GM23248 (cell line): ENCODE data around the gene CAMTA1. TPM values are rescaled to one million over a fixed set of nuclear protein-coding genes. Genes with fewer than 3 reads are reported as not detected.
A peak's percentile ranks its signal among the peaks of the same experiment; 100 is the strongest.

Experiments
- DNase-seq: peaks from one replicate; pipeline ENCODE4 v3.0.0-alpha.2; 2015
- H2AFZ ChIP-seq: fragments of 200-600 bp; sonication (generic); 2 replicates; pipeline ENCODE4 v1.6.1; 2016; ENCODE audit warnings: antibody characterized with exemption
- H3F3A ChIP-seq: fragments of 200-600 bp; sonication (generic); 2 replicates; pipeline ENCODE4 v1.6.1; 2016; ENCODE audit warnings: mild to moderate bottlenecking, antibody characterized with exemption, mixed run types; ENCODE audit not compliant: insufficient read depth
- H3K27ac ChIP-seq: fragments of 200-600 bp; sonication (generic); 2 replicates; pipeline ENCODE4 v1.5.1; 2016; ENCODE audit warnings: mild to moderate bottlenecking
- H3K27me3 ChIP-seq: fragments of 200-600 bp; sonication (generic); replicated peaks from 2 replicates; pipeline ENCODE4 v1.6.1; 2016; ENCODE audit warnings: mild to moderate bottlenecking; ENCODE audit not compliant: insufficient read depth
- H3K36me3 ChIP-seq: fragments of 200-600 bp; sonication (generic); 2 replicates; pipeline ENCODE4 v1.6.1; 2016; ENCODE audit warnings: low read depth, mild to moderate bottlenecking
- H3K4me1 ChIP-seq: fragments of 200-600 bp; sonication (generic); 2 replicates; pipeline ENCODE4 v1.6.1; 2016; ENCODE audit warnings: mild to moderate bottlenecking; ENCODE audit not compliant: insufficient read depth
- H3K4me2 ChIP-seq: fragments of 200-600 bp; sonication (generic); one replicate; pipeline ENCODE4 v1.6.1; 2016; ENCODE audit warnings: mild to moderate bottlenecking; ENCODE audit not compliant: unreplicated experiment
- H3K4me3 ChIP-seq: fragments of 200-600 bp; sonication (generic); 2 replicates; pipeline ENCODE4 v1.5.1; 2016; ENCODE audit warnings: mild to moderate bottlenecking
- H3K79me2 ChIP-seq: fragments of 200-600 bp; sonication (generic); 2 replicates; pipeline ENCODE4 v1.6.1; 2016; ENCODE audit warnings: mild to moderate bottlenecking; ENCODE audit not compliant: insufficient read depth
- H3K9ac ChIP-seq: fragments of 200-600 bp; sonication (generic); 2 replicates; pipeline ENCODE4 v1.6.1; 2016; ENCODE audit warnings: mild to moderate bottlenecking
- H3K9me2 ChIP-seq: fragments of 200-600 bp; sonication (generic); 2 replicates; pipeline ENCODE4 v1.6.1; 2016; ENCODE audit warnings: mixed run types, mild to moderate bottlenecking, moderate library complexity; ENCODE audit not compliant: insufficient read depth
- H3K9me3 ChIP-seq: fragments of 200-600 bp; sonication (generic); one replicate; pipeline ENCODE4 v1.6.1; 2017; ENCODE audit warnings: low read depth
- H4K20me1 ChIP-seq: fragments of 200-600 bp; sonication (generic); 2 replicates; pipeline ENCODE4 v1.6.0; 2016; ENCODE audit not compliant: insufficient read depth
- EZH2 ChIP-seq: fragments of 200-600 bp; sonication (generic); IDR thresholded peaks from 2 replicates; pipeline ENCODE4 v1.6.1; 2018; ENCODE audit warnings: antibody characterized with exemption, mild to moderate bottlenecking; ENCODE audit not compliant: insufficient read depth, poor library complexity, severe bottlenecking
- EZH2phosphoT487 ChIP-seq: fragments of 200-600 bp; sonication (generic); IDR thresholded peaks from 2 replicates; pipeline ENCODE4 v1.6.1; 2018; ENCODE audit warnings: antibody characterized with exemption, moderate library complexity, mild to moderate bottlenecking, low read depth; ENCODE audit not compliant: insufficient read depth
- whole genome bisulfite sequencing, 2 experiments: methylation state at CpG; one replicate each; pipeline ENCODE4 v1.1.6; 2015 to 2017; ENCODE audit warnings: low lambda C conversion rate in 2 of 2, low coverage in 1 of 2; ENCODE audit errors: missing lambda C conversion rate in 2 of 2; 5-methylcytosine and 5-hydroxymethylcytosine counted together
- in situ Hi-C: fragments of 300-500 bp; cut with MboI; formaldehyde crosslinking; loops from 2 replicates; pipeline ENCODE4 v1.15.0; 2020
- polyA plus RNA-seq: library from polyadenylated mRNA; unstranded; fragments of >200 nt; fragmentation: Nextera tagmentation; extraction: Ambion mirVana; gene quantifications from 2 replicates; pipeline ENCODE4 v1.2.1, GENCODE V29; 2016
- total RNA-seq: library from RNA; depleted of rRNA; stranded (reverse); fragments of >200 nt; shearing (Covaris generic); gene quantifications from 2 replicates; pipeline ENCODE4 v1.2.3, GENCODE V29; 2014

Gene CAMTA1
- total and polyA plus RNA-seq, 2 experiments from 2014 or later = 50.1 to 165 TPM

- no peaks in the 10 kb centered on the region for H3K9me2 ChIP-seq
- H3K9ac ChIP-seq = peak overlapping the region; percentile 96
- H3K27ac ChIP-seq = peak overlapping the region; percentile 89
- H3K79me2 ChIP-seq = peaks cover 55% of the 10 kb centered on the region
- WGBS, 2 experiments = 14 to 17% methylated on average over 12 of the region's 12 CpGs
- peaks cover 5% of the 10 kb centered on the region; the same call in 1 of the 2 replicates for H4K20me1 ChIP-seq
- peak overlapping the region; percentile 99 for H3K4me2 ChIP-seq
- H3F3A ChIP-seq = no peaks in the 10 kb centered on the region
- peaks cover 17% of the 10 kb centered on the region; the same call in 1 of the 2 replicates for H3K36me3 ChIP-seq
- peak; percentile 18 for DNase-seq
- in situ Hi-C loops = no loop called here
- H3K4me1 ChIP-seq = peaks cover 6% of the 10 kb centered on the region; the same call in 1 of the 2 replicates
- peak overlapping the region; percentile 97 for H2AFZ ChIP-seq
- no peaks in the 10 kb centered on the region for H3K27me3 ChIP-seq
- peak overlapping the region; percentile 98 for H3K4me3 ChIP-seq
- no peaks in the 10 kb centered on the region for H3K9me3 ChIP-seq
- TF ChIP-seq EZH2phosphoT487 (no peak), EZH2 (no peak)
Measured at GRCh38 chr1:7771823-7772299, 986.6 kb downstream of the CAMTA1 start.

- Histone ChIP-seq H3K9me3 (no peaks in the 10 kb centered on the region), H3K27ac (no peak overlapping the region), H3K27me3 (no peaks in the 10 kb centered on the region), H2AFZ (no peak overlapping the region), H3F3A (peaks cover 24% of the 10 kb centered on the region), H3K4me2 (no peak overlapping the region), H3K9me2 (no peaks in the 10 kb centered on the region), H4K20me1 (peaks cover 5% of the 10 kb centered on the region; the same call in 1 of the 2 replicates), H3K79me2 (peaks cover 59% of the 10 kb centered on the region), H3K4me1 (no peaks in the 10 kb centered on the region), H3K36me3 (peaks cover 45% of the 10 kb centered on the region), H3K4me3 (no peak overlapping the region), H3K9ac (no peak overlapping the region)
- DNase-seq = no peak
- in situ Hi-C loops = no loop called here
- no peak for TF ChIP-seq EZH2
- no peak for TF ChIP-seq EZH2phosphoT487
- 45 to 49% methylated on average over 3 of the region's 3 CpGs for WGBS, 2 experiments
Measured at GRCh38 chr1:7777591-7777990, 992.3 kb downstream of the CAMTA1 start.

GRCh38 chr1:7778133-7778628, 992.9 kb downstream of the CAMTA1 start:
- no peak overlapping the region for H3K9ac ChIP-seq
- in situ Hi-C loops = no loop called here
- H3K9me3 ChIP-seq = no peaks in the 10 kb centered on the region
- no peaks in the 10 kb centered on the region for H3K27me3 ChIP-seq
- H2AFZ ChIP-seq = no peak overlapping the region
- no peak overlapping the region for H3K4me2 ChIP-seq
- H3K36me3 ChIP-seq = peaks cover 44% of the 10 kb centered on the region
- H3K4me3 ChIP-seq = no peak overlapping the region
- H4K20me1 ChIP-seq = peaks cover 5% of the 10 kb centered on the region; the same call in 1 of the 2 replicates
- H3F3A ChIP-seq = peaks cover 27% of the 10 kb centered on the region
- H3K9me2 ChIP-seq = no peaks in the 10 kb centered on the region
- peaks cover 53% of the 10 kb centered on the region for H3K79me2 ChIP-seq
- WGBS, 2 experiments = 97 to 99% methylated on average over 4 of the region's 4 CpGs
- no peak for DNase-seq
- H3K27ac ChIP-seq = no peak overlapping the region
- no peaks in the 10 kb centered on the region for H3K4me1 ChIP-seq
- TF ChIP-seq EZH2phosphoT487 = no peak
- TF ChIP-seq EZH2 = no peak

- Histone ChIP-seq H3F3A (peaks cover 27% of the 10 kb centered on the region), H3K27me3 (no peaks in the 10 kb centered on the region), H3K9me2 (no peaks in the 10 kb centered on the region), H4K20me1 (peaks cover 2% of the 10 kb centered on the region; the same call in 1 of the 2 replicates), H3K4me2 (no peak overlapping the region), H2AFZ (no peak overlapping the region), H3K9ac (no peak overlapping the region), H3K4me1 (no peaks in the 10 kb centered on the region), H3K27ac (no peak overlapping the region), H3K9me3 (no peaks in the 10 kb centered on the region), H3K36me3 (peaks cover 28% of the 10 kb centered on the region), H3K79me2 (peaks cover 25% of the 10 kb centered on the region), H3K4me3 (no peak overlapping the region)
- in situ Hi-C loops = no loop called here
- WGBS, 2 experiments = 74 to 78% methylated on average over 9 of the region's 9 CpGs
- no peak for DNase-seq
- TF ChIP-seq EZH2phosphoT487 = no peak
- no peak for TF ChIP-seq EZH2
Measured at GRCh38 chr1:7780976-7781375, 995.7 kb downstream of the CAMTA1 start.

GRCh38 chr1:7781501-7781900, 996.2 kb downstream of the CAMTA1 start:
- no peak overlapping the region for H3K4me3 ChIP-seq
- peaks cover 27% of the 10 kb centered on the region for H3F3A ChIP-seq
- H3K27me3 ChIP-seq = no peaks in the 10 kb centered on the region
- in situ Hi-C loops = no loop called here
- no peak for DNase-seq
- no peaks in the 10 kb centered on the region for H3K9me2 ChIP-seq
- no peak overlapping the region for H3K4me2 ChIP-seq
- peaks cover 28% of the 10 kb centered on the region for H3K36me3 ChIP-seq
- H3K79me2 ChIP-seq = peaks cover 20% of the 10 kb centered on the region
- no peaks in the 10 kb centered on the region for H3K4me1 ChIP-seq
- no peaks in the 10 kb centered on the region for H3K9me3 ChIP-seq
- no peaks in the 10 kb centered on the region for H4K20me1 ChIP-seq
- no peak overlapping the region for H3K9ac ChIP-seq
- WGBS, 2 experiments = 85 to 86% methylated on average over 7 of the region's 7 CpGs
- no peak overlapping the region for H3K27ac ChIP-seq
- no peak for TF ChIP-seq EZH2phosphoT487
- TF ChIP-seq EZH2 = no peak
- H2AFZ ChIP-seq = no peak overlapping the region
